Measurements from ENCODE around the gene LRRC49.

LRRC49 gene

GRCh38 chr15:70853318-70853972 is 39.2 kb upstream of the LRRC49 start:
- Histone ChIP-seq H3K4me1 (ENCODE audit: insufficient read depth, poor library complexity, severe bottlenecking) (peaks cover 26% of the 10 kb centered on the region), H3K36me3 (ENCODE audit: low read depth) (peaks cover 33% of the 10 kb centered on the region), H3K4me3 (ENCODE audit: severe bottlenecking) (peak overlapping the region; percentile 89), H3K27ac (ENCODE audit: poor library complexity, severe bottlenecking) (peak overlapping the region; percentile 70), H3K9me3 (ENCODE audit: severe bottlenecking) (no peaks in the 10 kb centered on the region), H3K27me3 (ENCODE audit: insufficient read depth, poor library complexity, severe bottlenecking) (no peaks in the 10 kb centered on the region)
- TF ChIP-seq CTCF (IDR thresholded peaks at IDR 0.05; ENCODE audit: poor library complexity, severe bottlenecking): no peak
- peak; percentile 33 for ATAC-seq (ENCODE audit: low read depth)
- no peak for DNase-seq (ENCODE audit: low spot score)

- no peaks in the 10 kb centered on the region for H3K9me3 ChIP-seq (ENCODE audit: severe bottlenecking)
- peak within 1 kb of the TSS; percentile 70 for H3K27ac ChIP-seq (ENCODE audit: poor library complexity, severe bottlenecking)
- no peak for DNase-seq (ENCODE audit: low spot score)
- H3K36me3 ChIP-seq (ENCODE audit: low read depth): peaks cover 27% of the 10 kb centered on the region
- H3K27me3 ChIP-seq (ENCODE audit: insufficient read depth, poor library complexity, severe bottlenecking): no peaks in the 10 kb centered on the region
- no peak for TF ChIP-seq CTCF (IDR thresholded peaks at IDR 0.05; ENCODE audit: poor library complexity, severe bottlenecking)
- peak; percentile 17 for ATAC-seq (ENCODE audit: low read depth)
- peak within 1 kb of the TSS; percentile 89 for H3K4me3 ChIP-seq (ENCODE audit: severe bottlenecking)
- peaks cover 26% of the 10 kb centered on the region for H3K4me1 ChIP-seq (ENCODE audit: insufficient read depth, poor library complexity, severe bottlenecking)
Measured at GRCh38 chr15:70853973-70854665, 38.5 kb upstream of the LRRC49 start, which contains the start of gene LARP6. Gene LARP6 (minus strand): TSS chr15:70854157. CDS start chr15:70854088, 69 bp downstream.

GRCh38 chr15:70854666-70854976 is 38.0 kb upstream of the LRRC49 start:
- Histone ChIP-seq H3K4me3 (ENCODE audit: severe bottlenecking) (peak overlapping the region; percentile 89), H3K36me3 (ENCODE audit: low read depth) (peaks cover 22% of the 10 kb centered on the region), H3K9me3 (ENCODE audit: severe bottlenecking) (no peaks in the 10 kb centered on the region), H3K4me1 (ENCODE audit: insufficient read depth, poor library complexity, severe bottlenecking) (peaks cover 26% of the 10 kb centered on the region), H3K27ac (ENCODE audit: poor library complexity, severe bottlenecking) (peak overlapping the region; percentile 70), H3K27me3 (ENCODE audit: insufficient read depth, poor library complexity, severe bottlenecking) (no peaks in the 10 kb centered on the region)
- peak; percentile 72 for TF ChIP-seq CTCF (IDR thresholded peaks at IDR 0.05; ENCODE audit: poor library complexity, severe bottlenecking)
- ATAC-seq (ENCODE audit: low read depth) (peak; percentile 20), DNase-seq (ENCODE audit: low spot score) (no peak)

GRCh38 chr15:70855764-70856163 is 36.9 kb upstream of the LRRC49 start:
- Histone ChIP-seq H3K4me1 (ENCODE audit: insufficient read depth, poor library complexity, severe bottlenecking) (peaks cover 26% of the 10 kb centered on the region), H3K4me3 (ENCODE audit: severe bottlenecking) (no peak overlapping the region), H3K27ac (ENCODE audit: poor library complexity, severe bottlenecking) (peak overlapping the region; percentile 70), H3K36me3 (ENCODE audit: low read depth) (peaks cover 11% of the 10 kb centered on the region), H3K27me3 (ENCODE audit: insufficient read depth, poor library complexity, severe bottlenecking) (no peaks in the 10 kb centered on the region), H3K9me3 (ENCODE audit: severe bottlenecking) (no peaks in the 10 kb centered on the region)
- ATAC-seq (ENCODE audit: low read depth): no peak
- DNase-seq (ENCODE audit: low spot score): no peak
- TF ChIP-seq CTCF (IDR thresholded peaks at IDR 0.05; ENCODE audit: poor library complexity, severe bottlenecking): no peak

Measured in RWPE2 (cell line).